ENCODE results near the gene PGGHG. TPM values are rescaled to one million over a fixed set of nuclear protein-coding genes. Genes with fewer than 3 reads are reported as not detected.

The PGGHG gene
- total RNA-seq (100 to 1,000 TPM; 252 to 818 (median 459) TPM), total RNA-seq (54.1 to 1,778 (median 629) reads per million in 29 experiments)
- total RNA-seq (2013), result 85.7 TPM

DNA sequence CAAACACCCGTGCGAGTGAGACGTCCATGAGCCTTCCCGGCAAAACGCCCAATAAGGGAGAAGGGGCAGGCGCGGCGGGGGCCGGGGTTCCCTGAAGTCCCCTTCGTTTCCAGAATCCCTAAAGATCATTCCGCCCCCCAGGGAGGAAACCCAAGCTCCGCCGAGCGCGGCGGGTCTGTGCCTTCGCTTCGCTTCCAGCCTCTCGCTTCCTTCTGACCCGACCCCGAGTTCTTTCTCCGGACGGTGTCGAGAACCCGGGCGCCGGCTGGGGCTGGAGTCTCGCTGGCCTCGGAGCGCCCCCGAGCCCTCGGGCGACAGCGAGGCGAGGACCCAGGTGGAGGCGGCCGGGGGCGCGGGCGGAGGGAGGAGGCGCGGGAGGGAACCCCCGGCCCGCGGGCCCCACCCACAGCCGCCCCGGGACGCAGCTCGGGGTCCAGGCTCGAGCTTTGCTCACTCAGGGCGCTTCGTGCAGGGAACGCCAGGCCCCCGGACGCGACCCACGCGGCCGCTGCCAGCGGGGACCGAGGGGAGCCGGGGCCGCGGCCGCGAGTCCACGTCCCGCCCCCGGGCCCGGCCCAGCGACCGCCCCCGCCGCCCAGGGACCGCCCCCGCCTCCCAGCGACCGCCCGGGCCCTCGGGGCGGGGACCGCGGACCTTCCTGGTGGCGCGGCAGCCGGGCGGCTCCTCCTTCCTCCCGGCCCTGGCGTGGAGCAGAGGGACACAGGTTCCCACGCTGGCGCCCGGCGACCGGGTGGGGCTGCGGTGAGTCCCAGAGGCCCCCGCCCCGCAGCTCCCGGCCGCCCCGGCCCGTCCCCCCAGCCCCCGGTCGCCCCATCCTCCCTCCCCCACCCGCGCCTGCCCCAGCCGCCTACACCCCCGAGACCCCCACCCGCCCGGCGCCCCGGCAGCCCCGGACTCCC lies at the start of gene PGGHG:
PGGHG (plus strand) TSS at position 649 of the 920 bp plus-strand sequence. CDS start 691 bp downstream, outside the sequence.
- peaks cover 0 to 33% of the 10 kb centered on the region in 2 experiments for H3K27me3 ChIP-seq (replicated peaks in 1 of 2; ENCODE audit: control insufficient read depth in 2 of 2, extremely low read depth in 1 of 2, insufficient read depth in 2 of 2, low read length in 1 of 2)
- peaks cover 2 to 9% of the 10 kb centered on the region in 2 donors for H3K36me3 ChIP-seq (ENCODE audit: control insufficient read depth in 2 of 2, extremely low read depth in 1 of 2, insufficient read depth in 1 of 2, low read length in 1 of 2)
- ChIA-PET POLR2A (interaction anchor here in 1 of 2 donors (0.9 kb wide), 1 partner anchor 20 kb away, joined by 3 read pairs; no protein-coding TSS in a partner anchor), CTCF (interaction anchor here in 1 of 2 donors (0.6 to 3.9 kb wide), 3 partner anchors 38 to 118 kb away, joined by 3 to 17 read pairs (median 3); partner anchors contain the start of gene PSMD13)
- peak; percentile 24 to 64 (median 46) for ATAC-seq (replicated peaks in 1 of 4)
- H3K4me3 Mint-ChIP-seq, result peak within 1 kb of the TSS; percentile 92 to 99 (median 99)
- H3K4me1 Mint-ChIP-seq, result peaks cover 29 to 50% (median 35%) of the 10 kb centered on the region in 3 donors
- H3K4me3 ChIP-seq (ENCODE audit: control insufficient read depth in 1 of 2, extremely low read depth in 1 of 2, low read length in 1 of 2), result peak within 1 kb of the TSS; percentile 77 to 97
- peaks cover 14 to 67% of the 10 kb centered on the region in 2 experiments for H3K4me1 ChIP-seq (ENCODE audit: control insufficient read depth in 1 of 2, extremely low read depth in 1 of 2, insufficient read depth in 2 of 2, low read length in 2 of 2)
- peak within 1 kb of the TSS; percentile 96 to 99 for H3K27ac Mint-ChIP-seq
- H3K36me3 Mint-ChIP-seq, result peaks cover 2% of the 10 kb centered on the region
- peak within 1 kb of the TSS; percentile 84 for H3K27ac ChIP-seq (ENCODE audit: low read length)
- peak in 13 of 35 experiments; percentile 23 to 70 (median 55) for DNase-seq
- H3K9me3 Mint-ChIP-seq, result no peaks in the 10 kb centered on the region
- H3K27me3 Mint-ChIP-seq, result no peaks in the 10 kb centered on the region
- WGBS (ENCODE audit: insufficient coverage), result under 1% methylated on average over 88 of the region's 112 CpGs
- H3K9me3 ChIP-seq, result no peaks in the 10 kb centered on the region

DNA sequence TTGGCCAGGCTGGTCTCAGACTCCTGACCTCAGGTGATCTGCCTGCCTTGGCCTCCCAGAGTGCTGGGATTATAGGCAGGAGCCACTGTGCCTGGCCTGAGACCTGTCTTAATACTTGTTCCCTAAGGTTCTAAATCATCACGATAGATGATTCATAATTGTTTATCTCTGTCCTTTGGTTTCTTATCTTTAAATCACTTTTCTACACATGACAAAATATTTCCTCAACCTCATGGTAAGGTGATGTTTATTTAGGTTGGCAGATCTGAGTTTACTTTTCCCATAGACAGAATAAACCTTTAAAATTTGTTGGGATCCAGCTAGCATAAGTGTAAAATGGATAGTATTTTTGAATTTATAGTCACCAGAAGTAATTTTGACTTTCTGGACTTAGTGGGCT lies 48.6 kb upstream of the PGGHG start:
- H3K36me3 Mint-ChIP-seq, result peaks cover 33% of the 10 kb centered on the region
- no peak for ATAC-seq (replicated peaks in 1 of 4)
- H3K27ac ChIP-seq (ENCODE audit: low read length), result peak overlapping the region; percentile 2
- H3K9me3 ChIP-seq, result no peaks in the 10 kb centered on the region
- no peak overlapping the region for H3K4me3 Mint-ChIP-seq
- no peak for DNase-seq
- H3K4me1 Mint-ChIP-seq, result peaks cover 51 to 55% (median 54%) of the 10 kb centered on the region in 3 donors
- no CpG with 5 or more reads among the region's 1 CpG for WGBS (ENCODE audit: insufficient coverage)
- no peaks in the 10 kb centered on the region for H3K9me3 Mint-ChIP-seq
- ChIA-PET POLR2A (no interaction called here), CTCF (interaction anchor here in 1 of 2 donors (1.0 kb wide), 1 partner anchor 10 kb away, joined by 5 read pairs; no protein-coding TSS in a partner anchor)
- no peaks in the 10 kb centered on the region for H3K27me3 Mint-ChIP-seq
- no peak overlapping the region for H3K4me3 ChIP-seq (ENCODE audit: control insufficient read depth in 1 of 2, extremely low read depth in 1 of 2, low read length in 1 of 2)
- peaks cover 5 to 47% of the 10 kb centered on the region in 2 donors for H3K36me3 ChIP-seq (ENCODE audit: control insufficient read depth in 2 of 2, extremely low read depth in 1 of 2, insufficient read depth in 1 of 2, low read length in 1 of 2)
- H3K27ac Mint-ChIP-seq, result no peak overlapping the region
- H3K4me1 ChIP-seq (ENCODE audit: control insufficient read depth in 1 of 2, extremely low read depth in 1 of 2, insufficient read depth in 2 of 2, low read length in 2 of 2), result peaks cover 10 to 16% of the 10 kb centered on the region in 2 experiments
- H3K27me3 ChIP-seq (replicated peaks in 1 of 2; ENCODE audit: control insufficient read depth in 2 of 2, extremely low read depth in 1 of 2, insufficient read depth in 2 of 2, low read length in 1 of 2), result no peaks in the 10 kb centered on the region

DNA sequence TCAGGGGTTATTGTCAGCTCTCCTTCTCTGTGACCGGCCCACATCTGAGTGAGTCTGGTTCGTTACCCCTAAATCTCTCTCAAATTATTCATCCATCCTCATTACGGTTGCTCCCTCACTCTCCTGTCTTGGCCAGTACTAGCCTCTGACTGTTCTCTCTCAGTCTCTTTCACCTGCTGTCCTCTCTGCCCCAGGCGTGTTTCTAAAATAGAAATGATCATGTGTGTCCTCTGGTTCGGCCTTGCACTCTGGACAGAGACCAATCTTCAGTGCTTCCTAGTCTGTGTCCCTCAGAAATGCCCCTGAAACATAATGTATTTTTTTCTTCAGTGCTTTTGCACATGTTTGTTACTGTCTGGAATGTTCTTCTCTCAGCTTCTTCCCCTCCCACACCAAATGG lies 47.3 kb upstream of the PGGHG start:
- Mint-ChIP-seq H3K9me3 (no peaks in the 10 kb centered on the region), H3K4me1 (peaks cover 45 to 51% (median 50%) of the 10 kb centered on the region in 3 donors), H3K36me3 (peaks cover 44% of the 10 kb centered on the region), H3K27ac (peak overlapping the region in 1 of 2 donors; percentile 43), H3K27me3 (no peaks in the 10 kb centered on the region), H3K4me3 (no peak overlapping the region)
- ATAC-seq (replicated peaks in 1 of 4) (no peak), DNase-seq (no peak)
- WGBS (ENCODE audit: insufficient coverage), result 98% methylated on average over 4 of the region's 5 CpGs
- Histone ChIP-seq H3K4me3 (ENCODE audit: control insufficient read depth in 1 of 2, extremely low read depth in 1 of 2, low read length in 1 of 2) (no peak overlapping the region), H3K27me3 (replicated peaks in 1 of 2; ENCODE audit: control insufficient read depth in 2 of 2, extremely low read depth in 1 of 2, insufficient read depth in 2 of 2, low read length in 1 of 2) (no peaks in the 10 kb centered on the region), H3K36me3 (ENCODE audit: control insufficient read depth in 2 of 2, extremely low read depth in 1 of 2, insufficient read depth in 1 of 2, low read length in 1 of 2) (peaks cover 5 to 60% of the 10 kb centered on the region in 2 donors), H3K27ac (ENCODE audit: low read length) (no peak overlapping the region), H3K4me1 (ENCODE audit: control insufficient read depth in 1 of 2, extremely low read depth in 1 of 2, insufficient read depth in 2 of 2, low read length in 2 of 2) (peaks cover 9 to 10% of the 10 kb centered on the region in 2 experiments), H3K9me3 (no peaks in the 10 kb centered on the region)
- ChIA-PET POLR2A (no interaction called here), CTCF (interaction anchor here (1.0 kb wide), 2 partner anchors 10 to 64 kb away, joined by 3 to 4 read pairs; no protein-coding TSS in a partner anchor)

DNA sequence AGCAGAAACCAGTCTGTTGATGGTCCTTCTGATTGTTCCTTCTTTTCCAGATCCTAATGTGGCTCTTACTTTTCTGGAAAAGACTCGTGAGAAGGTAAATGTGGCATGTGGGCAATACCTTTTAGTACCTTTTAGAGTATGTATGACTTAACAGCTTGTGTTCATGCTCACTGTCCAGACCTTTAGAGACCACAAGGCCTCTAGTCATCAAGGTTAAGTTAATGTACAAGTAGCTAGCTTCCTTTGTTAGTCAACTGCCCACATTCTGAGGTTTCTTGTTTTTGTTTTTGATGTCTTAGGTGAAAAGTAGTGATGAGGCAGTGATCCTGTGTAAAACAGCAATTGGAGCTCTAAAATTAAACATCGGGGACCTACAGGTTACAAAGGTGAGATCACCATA lies 44.5 kb upstream of the PGGHG start:
- peak overlapping the region in 1 of 2 donors; percentile 17 for H3K27ac Mint-ChIP-seq
- Histone ChIP-seq H3K27me3 (replicated peaks in 1 of 2; ENCODE audit: control insufficient read depth in 2 of 2, extremely low read depth in 1 of 2, insufficient read depth in 2 of 2, low read length in 1 of 2) (no peaks in the 10 kb centered on the region), H3K9me3 (no peaks in the 10 kb centered on the region), H3K36me3 (ENCODE audit: control insufficient read depth in 2 of 2, extremely low read depth in 1 of 2, insufficient read depth in 1 of 2, low read length in 1 of 2) (peaks cover 5 to 84% of the 10 kb centered on the region in 2 donors), H3K4me3 (ENCODE audit: control insufficient read depth in 1 of 2, extremely low read depth in 1 of 2, low read length in 1 of 2) (no peak overlapping the region), H3K27ac (ENCODE audit: low read length) (no peak overlapping the region), H3K4me1 (ENCODE audit: control insufficient read depth in 1 of 2, extremely low read depth in 1 of 2, insufficient read depth in 2 of 2, low read length in 2 of 2) (no peaks in the 10 kb centered on the region)
- DNase-seq (no peak), ATAC-seq (replicated peaks in 1 of 4) (no peak)
- peaks cover 23 to 34% (median 30%) of the 10 kb centered on the region in 3 donors for H3K4me1 Mint-ChIP-seq
- no CpG with 5 or more reads among the region's 2 CpGs for WGBS (ENCODE audit: insufficient coverage)
- H3K27me3 Mint-ChIP-seq, result no peaks in the 10 kb centered on the region
- H3K9me3 Mint-ChIP-seq, result no peaks in the 10 kb centered on the region
- ChIA-PET POLR2A (interaction anchor here in 1 of 2 donors (0.5 kb wide), 1 partner anchor 14 kb away, joined by 3 read pairs; no protein-coding TSS in a partner anchor), CTCF (no interaction called here)
- peaks cover 67% of the 10 kb centered on the region for H3K36me3 Mint-ChIP-seq
- no peak overlapping the region for H3K4me3 Mint-ChIP-seq

DNA sequence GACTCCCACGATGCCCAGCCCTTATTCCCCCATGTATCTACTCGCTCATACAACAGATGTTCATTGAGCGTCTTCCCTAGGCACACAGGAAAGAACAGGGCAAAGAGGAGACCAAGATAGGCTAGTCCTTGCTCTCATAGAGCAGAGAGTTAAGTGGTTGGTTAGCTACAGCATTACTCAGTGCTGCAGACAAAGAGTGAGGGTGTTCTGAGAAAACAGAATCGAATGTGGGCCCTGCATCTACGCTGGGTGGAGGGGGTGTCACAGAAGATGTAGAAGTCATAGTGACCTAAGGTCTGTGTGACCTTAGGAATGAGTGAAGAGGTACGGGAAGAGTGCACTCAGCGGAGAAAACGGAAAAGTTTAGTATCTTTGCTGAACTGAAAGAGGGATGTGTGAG lies 39.9 kb upstream of the PGGHG start:
- Mint-ChIP-seq H3K36me3 (peaks cover 70% of the 10 kb centered on the region), H3K4me3 (no peak overlapping the region), H3K27me3 (no peaks in the 10 kb centered on the region), H3K9me3 (no peaks in the 10 kb centered on the region), H3K4me1 (peaks cover 13 to 18% (median 14%) of the 10 kb centered on the region in 3 donors), H3K27ac (peak overlapping the region in 1 of 2 donors; percentile 53)
- no peak overlapping the region for H3K27ac ChIP-seq (ENCODE audit: low read length)
- CTCF ChIA-PET, result no interaction called here
- POLR2A ChIA-PET, result interaction anchor here in 1 of 2 donors (0.9 kb wide), 1 partner anchor 12 kb away, joined by 4 read pairs; no protein-coding TSS in a partner anchor
- DNase-seq (no peak), ATAC-seq (replicated peaks in 1 of 4) (no peak)
- H3K36me3 ChIP-seq (ENCODE audit: control insufficient read depth in 2 of 2, extremely low read depth in 1 of 2, insufficient read depth in 1 of 2, low read length in 1 of 2), result peaks cover 5 to 96% of the 10 kb centered on the region in 2 donors
- no peaks in the 10 kb centered on the region for H3K27me3 ChIP-seq (replicated peaks in 1 of 2; ENCODE audit: control insufficient read depth in 2 of 2, extremely low read depth in 1 of 2, insufficient read depth in 2 of 2, low read length in 1 of 2)
- H3K4me1 ChIP-seq (ENCODE audit: control insufficient read depth in 1 of 2, extremely low read depth in 1 of 2, insufficient read depth in 2 of 2, low read length in 2 of 2), result peaks cover 2 to 6% of the 10 kb centered on the region in 2 experiments
- 79% methylated on average over 5 of the region's 8 CpGs for WGBS (ENCODE audit: insufficient coverage)
- H3K9me3 ChIP-seq, result no peaks in the 10 kb centered on the region
- no peak overlapping the region for H3K4me3 ChIP-seq (ENCODE audit: control insufficient read depth in 1 of 2, extremely low read depth in 1 of 2, low read length in 1 of 2)

DNA sequence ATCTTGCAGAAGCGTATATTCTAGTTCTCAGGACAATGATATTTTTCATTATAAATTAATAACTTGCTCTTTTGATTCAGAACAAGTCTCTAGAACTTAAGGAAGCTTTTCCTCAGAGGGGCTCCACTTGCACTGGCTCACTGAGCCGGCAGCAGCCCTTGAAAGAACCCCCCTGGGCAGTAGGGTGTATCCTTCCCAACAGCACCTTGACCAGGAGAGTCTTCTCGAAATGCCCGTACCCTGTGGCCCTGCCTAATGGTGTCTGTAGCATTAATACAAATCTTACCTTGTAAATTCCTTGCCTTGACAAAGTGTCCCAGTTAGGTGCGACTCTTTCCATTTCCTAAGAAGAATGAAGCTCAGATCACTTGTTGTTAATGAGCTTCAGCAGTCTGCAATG lies 38.7 kb upstream of the PGGHG start:
- Mint-ChIP-seq H3K27ac (peak overlapping the region; percentile 37 to 88), H3K4me1 (peaks cover 11 to 16% (median 11%) of the 10 kb centered on the region in 3 donors), H3K36me3 (peaks cover 64% of the 10 kb centered on the region), H3K4me3 (no peak overlapping the region), H3K27me3 (no peaks in the 10 kb centered on the region), H3K9me3 (no peaks in the 10 kb centered on the region)
- H3K27me3 ChIP-seq (replicated peaks in 1 of 2; ENCODE audit: control insufficient read depth in 2 of 2, extremely low read depth in 1 of 2, insufficient read depth in 2 of 2, low read length in 1 of 2), result no peaks in the 10 kb centered on the region
- H3K27ac ChIP-seq (ENCODE audit: low read length), result no peak overlapping the region
- DNase-seq, result no peak
- ATAC-seq (replicated peaks in 1 of 4), result peak in 2 of 4 experiments; percentile 8 to 31
- no peak overlapping the region for H3K4me3 ChIP-seq (ENCODE audit: control insufficient read depth in 1 of 2, extremely low read depth in 1 of 2, low read length in 1 of 2)
- peaks cover 2 to 6% of the 10 kb centered on the region in 2 experiments for H3K4me1 ChIP-seq (ENCODE audit: control insufficient read depth in 1 of 2, extremely low read depth in 1 of 2, insufficient read depth in 2 of 2, low read length in 2 of 2)
- ChIA-PET POLR2A (interaction anchor here in 1 of 2 donors (0.6 to 1.1 kb wide), 2 partner anchors 13 to 27 kb away, joined by 3 to 5 read pairs; partner anchors contain the start of gene PSMD13), CTCF (interaction anchor here (0.6 to 2.8 kb wide), 27 partner anchors 10 to 266 kb away, joined by 3 to 23 read pairs (median 5); partner anchors contain the start of genes BET1L (in 1 of the 2) and PGGHG (in 1 of the 2))
- H3K36me3 ChIP-seq (ENCODE audit: control insufficient read depth in 2 of 2, extremely low read depth in 1 of 2, insufficient read depth in 1 of 2, low read length in 1 of 2), result peaks cover 5 to 83% of the 10 kb centered on the region in 2 donors
- H3K9me3 ChIP-seq, result no peaks in the 10 kb centered on the region
- 100% methylated on average over 3 of the region's 5 CpGs for WGBS (ENCODE audit: insufficient coverage)

Data from T-cell (primary cell).